Tibial nerve (tissue), 4 donors: Measurements from ENCODE around the gene MAML3. TPM values are rescaled to one million over a fixed set of nuclear protein-coding genes. Genes with fewer than 3 reads are reported as not detected.

Experiments used
- DNase-seq, 2 donors: peaks; one replicate each; pipeline ENCODE4 v3.0.0-alpha.2; 2019; ENCODE audit warnings: low spot score in 2 of 2
- H3K27ac ChIP-seq, 4 donors: fragments of 200-600 bp; sonication (generic) in 3 of 4; one replicate each; pipeline ENCODE4 v1.5.1; 2017 to 2019; ENCODE audit warnings: mild to moderate bottlenecking in 1 of 4
- H3K27me3 ChIP-seq, 2 donors: fragments of 200-600 bp; sonication (generic) in 1 of 2; one replicate each; pipeline versions ENCODE4 v1.5.1 to v1.6.0; 2017 to 2019
- H3K36me3 ChIP-seq, 3 donors: fragments of 200-600 bp; sonication (generic); one replicate each; pipeline ENCODE4 v1.5.1; 2018 to 2019
- H3K4me1 ChIP-seq, 4 donors: fragments of 200-600 bp; sonication (generic) in 3 of 4; one replicate each; pipeline ENCODE4 v1.5.1; 2017 to 2019
- H3K4me3 ChIP-seq, 4 donors: fragments of 200-600 bp; sonication (generic) in 3 of 4; one replicate each; pipeline ENCODE4 v1.5.1; 2017 to 2019; ENCODE audit warnings: mild to moderate bottlenecking in 1 of 4, moderate library complexity in 1 of 4
- H3K9me3 ChIP-seq, 4 donors: fragments of 200-600 bp; sonication (generic) in 3 of 4; one replicate each; pipeline ENCODE4 v1.5.1; 2017 to 2019
- EP300 ChIP-seq, 2 donors: sonication (generic); formaldehyde crosslinking; IDR thresholded peaks; one replicate each; pipeline ENCODE4 v1.6.1; 2017; ENCODE audit warnings: antibody characterized with exemption in 2 of 2, mild to moderate bottlenecking in 1 of 2
- POLR2A ChIP-seq, 2 donors: fragments of 450-650 bp; IDR thresholded peaks; one replicate each; pipeline ENCODE4 v1.6.1; 2017; ENCODE audit warnings: antibody characterized with exemption in 2 of 2, mild to moderate bottlenecking in 2 of 2, moderate library complexity in 2 of 2
- WGBS, 2 donors: methylation state at CpG; one replicate each; pipeline ENCODE4 v1.1.5; 2018; 5-methylcytosine and 5-hydroxymethylcytosine counted together
- total RNA-seq, 4 donors: library from RNA; depleted of rRNA; stranded (reverse); fragments of >200 nt; gene quantifications; one replicate each; pipeline ENCODE4 v1.1.0, GENCODE V29; 2016
- TF ChIP-seq, protein P1 (sequence below), 5 experiments: fragments of 200-600 bp in 3 of 5; fragments of 450-650 bp in 2 of 5; sonication (generic) in 3 of 5; IDR thresholded peaks; one replicate each; pipeline ENCODE4 v1.5.1; 2016 to 2019; ENCODE audit warnings: antibody characterized with exemption in 5 of 5, mild to moderate bottlenecking in 3 of 5, moderate library complexity in 2 of 5

The MAML3 gene
- total RNA-seq, 4 donors from 2014 or later = 8.6 to 10.5 (median 9.4) TPM

DNA sequence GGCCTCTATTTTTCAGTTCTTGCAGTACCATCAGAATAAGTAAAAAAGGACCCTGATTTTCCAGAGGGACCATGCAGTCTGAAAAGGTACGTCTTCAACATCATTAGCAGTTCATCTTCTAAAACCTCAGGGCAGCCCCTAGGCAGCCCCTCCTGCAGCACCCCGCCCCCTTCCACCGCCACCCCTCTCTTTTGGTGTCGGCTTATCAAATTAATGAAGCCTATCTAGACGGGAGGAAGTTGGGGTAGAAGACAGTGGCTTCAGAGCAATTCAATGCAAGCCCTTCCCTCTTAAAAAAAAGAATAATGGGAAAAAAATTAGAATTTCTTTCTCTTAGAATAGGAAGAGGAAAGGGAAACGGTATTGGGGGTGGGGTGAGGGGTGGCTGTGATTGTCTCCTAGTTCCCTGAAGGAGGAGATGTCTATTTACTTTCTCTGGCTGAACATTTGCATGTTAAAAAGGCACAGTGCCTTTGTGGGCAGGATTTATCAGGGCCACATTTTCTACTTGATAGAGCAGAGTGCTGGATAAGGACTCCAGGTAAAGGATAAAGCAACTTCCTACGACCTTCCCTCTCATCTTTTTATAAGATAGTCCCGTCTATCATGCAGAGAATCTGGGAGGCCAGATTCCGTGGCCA, 329.0 kb downstream of the MAML3 start:
- WGBS, 2 donors = 77 to 83% methylated on average over 9 of the region's 9 CpGs
- H3K4me1 ChIP-seq = no peaks in the 10 kb centered on the region
- H3K9me3 ChIP-seq = no peaks in the 10 kb centered on the region
- H3K36me3 ChIP-seq = no peaks in the 10 kb centered on the region
- no peaks in the 10 kb centered on the region for H3K27me3 ChIP-seq
- H3K4me3 ChIP-seq = no peak overlapping the region
- DNase-seq = no peak
- H3K27ac ChIP-seq = no peak overlapping the region
- TF ChIP-seq POLR2A (IDR thresholded peaks at IDR 0.05) (no peak), EP300 (IDR thresholded peaks at IDR 0.05) (no peak)
- TF ChIP-seq, protein P1, sequence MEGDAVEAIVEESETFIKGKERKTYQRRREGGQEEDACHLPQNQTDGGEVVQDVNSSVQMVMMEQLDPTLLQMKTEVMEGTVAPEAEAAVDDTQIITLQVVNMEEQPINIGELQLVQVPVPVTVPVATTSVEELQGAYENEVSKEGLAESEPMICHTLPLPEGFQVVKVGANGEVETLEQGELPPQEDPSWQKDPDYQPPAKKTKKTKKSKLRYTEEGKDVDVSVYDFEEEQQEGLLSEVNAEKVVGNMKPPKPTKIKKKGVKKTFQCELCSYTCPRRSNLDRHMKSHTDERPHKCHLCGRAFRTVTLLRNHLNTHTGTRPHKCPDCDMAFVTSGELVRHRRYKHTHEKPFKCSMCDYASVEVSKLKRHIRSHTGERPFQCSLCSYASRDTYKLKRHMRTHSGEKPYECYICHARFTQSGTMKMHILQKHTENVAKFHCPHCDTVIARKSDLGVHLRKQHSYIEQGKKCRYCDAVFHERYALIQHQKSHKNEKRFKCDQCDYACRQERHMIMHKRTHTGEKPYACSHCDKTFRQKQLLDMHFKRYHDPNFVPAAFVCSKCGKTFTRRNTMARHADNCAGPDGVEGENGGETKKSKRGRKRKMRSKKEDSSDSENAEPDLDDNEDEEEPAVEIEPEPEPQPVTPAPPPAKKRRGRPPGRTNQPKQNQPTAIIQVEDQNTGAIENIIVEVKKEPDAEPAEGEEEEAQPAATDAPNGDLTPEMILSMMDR (IDR thresholded peaks at IDR 0.05) = no peak

DNA sequence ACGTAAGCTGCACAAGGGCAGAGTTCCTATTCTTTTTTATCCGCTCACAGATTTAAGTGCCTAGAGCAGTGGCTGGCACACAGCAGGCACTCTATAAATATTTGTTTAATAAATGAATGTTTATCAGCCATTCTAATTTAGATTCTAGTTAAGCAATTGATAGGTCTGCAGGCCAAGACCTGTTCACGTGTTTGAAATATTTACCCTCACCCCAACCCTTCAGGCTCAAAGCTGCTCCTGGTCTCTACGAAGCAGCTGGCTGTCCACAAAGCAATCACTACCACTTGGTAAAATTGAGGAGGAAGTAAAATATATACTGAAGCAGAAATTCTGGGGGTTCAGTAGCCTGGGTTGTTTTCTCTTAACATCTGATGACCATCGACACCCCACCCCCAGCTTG, 330.2 kb downstream of the MAML3 start:
- Histone ChIP-seq H3K27ac (no peak overlapping the region), H3K4me1 (no peaks in the 10 kb centered on the region), H3K27me3 (no peaks in the 10 kb centered on the region), H3K4me3 (no peak overlapping the region), H3K36me3 (no peaks in the 10 kb centered on the region), H3K9me3 (no peaks in the 10 kb centered on the region)
- WGBS, 2 donors = 95 to 97% methylated on average over 5 of the region's 5 CpGs
- TF ChIP-seq, protein P1 (IDR thresholded peaks at IDR 0.05) = no peak
- TF ChIP-seq EP300 (IDR thresholded peaks at IDR 0.05) (no peak), POLR2A (IDR thresholded peaks at IDR 0.05) (no peak)
- no peak for DNase-seq

DNA sequence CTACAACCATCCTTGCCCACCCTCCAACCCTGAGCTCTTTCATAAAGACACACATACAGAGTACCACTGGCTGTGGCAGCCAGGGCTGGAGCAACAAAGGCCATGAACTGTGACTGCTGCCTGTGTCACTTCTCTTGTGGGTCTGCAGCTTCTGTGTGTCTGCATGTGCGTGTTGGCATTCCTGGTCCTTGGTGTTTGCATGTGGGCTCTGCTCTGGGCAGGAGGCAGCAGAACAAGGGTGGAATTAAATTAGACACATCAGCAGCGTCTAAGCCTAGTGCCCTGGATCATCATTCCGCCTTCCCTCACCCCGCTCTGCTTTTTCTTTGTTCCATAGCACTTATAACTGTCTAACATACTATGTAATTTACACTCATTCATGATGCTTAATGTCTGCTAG, 330.6 kb downstream of the MAML3 start:
- TF ChIP-seq EP300 (IDR thresholded peaks at IDR 0.05) (no peak), POLR2A (IDR thresholded peaks at IDR 0.05) (no peak)
- TF ChIP-seq, protein P1 (IDR thresholded peaks at IDR 0.05) = no peak
- H3K36me3 ChIP-seq = no peaks in the 10 kb centered on the region
- WGBS, 2 donors = 79 to 87% methylated on average over 4 of the region's 4 CpGs

DNA sequence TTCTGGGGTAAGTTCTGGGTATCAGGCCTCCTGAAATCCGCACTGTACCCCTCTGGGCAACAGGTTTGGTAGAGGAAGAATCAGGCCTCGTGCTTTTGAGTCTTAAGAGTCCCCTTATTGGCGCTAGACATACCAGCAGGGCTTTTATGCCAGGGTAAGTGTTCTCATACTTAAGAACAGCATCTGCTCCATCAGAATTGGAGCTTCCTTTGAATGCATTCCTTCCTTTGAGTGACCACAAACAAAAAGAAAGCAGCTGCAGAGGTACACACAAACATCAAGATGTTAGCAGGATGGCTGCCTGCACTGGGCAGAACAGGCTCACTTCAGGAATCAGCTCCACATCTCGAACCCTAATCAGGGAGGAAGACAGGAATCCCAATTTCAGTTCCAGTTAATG, 331.6 kb downstream of the MAML3 start:
- 89 to 93% methylated on average over 4 of the region's 4 CpGs for WGBS, 2 donors
- Histone ChIP-seq H3K27ac (no peak overlapping the region), H3K36me3 (no peaks in the 10 kb centered on the region), H3K27me3 (no peaks in the 10 kb centered on the region), H3K4me3 (no peak overlapping the region), H3K4me1 (no peaks in the 10 kb centered on the region), H3K9me3 (no peaks in the 10 kb centered on the region)
- TF ChIP-seq, protein P1 (IDR thresholded peaks at IDR 0.05) = no peak
- TF ChIP-seq EP300 (IDR thresholded peaks at IDR 0.05) = no peak
- no peak for TF ChIP-seq POLR2A (IDR thresholded peaks at IDR 0.05)
- no peak for DNase-seq

More for the DNA sequence above, 330.6 kb downstream of the MAML3 start:
- no peak for DNase-seq
- H3K27me3 ChIP-seq = no peaks in the 10 kb centered on the region
- H3K27ac ChIP-seq = no peak overlapping the region
- no peaks in the 10 kb centered on the region for H3K9me3 ChIP-seq
- no peaks in the 10 kb centered on the region for H3K4me1 ChIP-seq
- no peak overlapping the region for H3K4me3 ChIP-seq

DNA sequence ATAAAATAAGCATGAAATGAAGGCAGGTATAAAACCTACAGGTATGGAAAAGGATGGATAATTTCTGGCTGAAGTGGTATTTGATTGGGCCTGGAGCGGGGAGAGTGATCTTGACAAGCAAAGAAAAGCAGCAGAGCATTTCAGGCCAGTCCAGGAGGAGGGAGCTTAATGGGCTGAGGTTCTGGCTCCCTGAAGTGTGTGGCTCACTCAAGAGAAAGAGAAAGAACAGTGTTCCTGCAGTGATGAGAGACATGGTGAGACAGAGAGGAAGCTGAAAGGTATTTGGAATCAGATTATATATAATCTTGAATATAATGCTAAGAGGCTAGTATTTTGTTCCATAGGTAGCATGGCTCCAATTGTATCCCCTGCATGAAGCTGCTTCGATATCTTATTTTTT, 334.9 kb downstream of the MAML3 start:
- no peak overlapping the region for H3K27ac ChIP-seq
- peaks cover 0 to 24% (median 9%) of the 10 kb centered on the region in 4 donors for H3K4me1 ChIP-seq
- no peaks in the 10 kb centered on the region for H3K27me3 ChIP-seq
- no peak overlapping the region for H3K4me3 ChIP-seq
- 96 to 100% methylated on average over 2 of the region's 2 CpGs for WGBS, 2 donors
- no peaks in the 10 kb centered on the region for H3K9me3 ChIP-seq
- TF ChIP-seq POLR2A (IDR thresholded peaks at IDR 0.05) (no peak), EP300 (IDR thresholded peaks at IDR 0.05) (no peak)
- TF ChIP-seq, protein P1 (IDR thresholded peaks at IDR 0.05) = no peak
- H3K36me3 ChIP-seq = no peaks in the 10 kb centered on the region
- no peak for DNase-seq
